ENCODE data around the gene KDM1B. TPM values are rescaled to one million over a fixed set of nuclear protein-coding genes. Genes with fewer than 3 reads are reported as not detected.

Gene KDM1B
- total and polyA plus RNA-seq, 9 of the 15 experiments (the other 6 are each of a cell fraction or from before 2014, with no cell fraction given): 1.4 to 58.9 (median 36.3) TPM

GRCh38 chr6:18259675-18260447 is 104.6 kb downstream of the KDM1B start:
- BruUV-seq (replicated peaks): no TSS peak
- intact Hi-C loops (cut with micrococcal nuclease) (loop anchor here (5.0 kb wide), 2 partner anchors 103 to 553 kb away; partner anchors contain the start of genes KDM1B, NUP153 and TPMT), in situ Hi-C loops (cut with MboI) (no loop called here)
- H3K9me3 ChIP-seq (replicated peaks; ENCODE audit: control insufficient read depth, insufficient read depth, low read depth, low read length): no peaks in the 10 kb centered on the region
- H3K27ac ChIP-seq (ENCODE audit: extremely low read depth, low read depth, low read length): no peak overlapping the region
- no peak for DNase-seq (ENCODE audit: extremely low read depth in 1 of 4, low spot score in 3 of 4)
- ChIA-PET CTCF (ENCODE audit: low intra/inter-chr PET ratio) (no interaction called here), POLR2A (interaction anchor here (0.8 to 1.2 kb wide), 2 partner anchors 11 to 13 kb away, joined by 4 to 7 read pairs; no protein-coding TSS in a partner anchor)
- WGBS (ENCODE audit: insufficient coverage, low coverage, missing lambda C conversion rate): 85% methylated on average over 4 of the region's 4 CpGs
- FAIRE-seq: no peak
- H3K27me3 ChIP-seq (ENCODE audit: control insufficient read depth in 2 of 2, insufficient read depth in 2 of 2, low read length in 2 of 2): no peaks in the 10 kb centered on the region
- no peak for ATAC-seq
- no peak overlapping the region for H3K9ac ChIP-seq (ENCODE audit: insufficient read depth in 1 of 2, low read depth in 2 of 2, low read length in 2 of 2)
- no peak overlapping the region for H2AFZ ChIP-seq (ENCODE audit: low read depth, low read length)
- H3K79me2 ChIP-seq (ENCODE audit: control insufficient read depth, insufficient read depth, low read length): peaks cover 93% of the 10 kb centered on the region
- no peak overlapping the region for H3K4me3 ChIP-seq
- H3K36me3 ChIP-seq (ENCODE audit: control insufficient read depth, insufficient read depth, low read length): peaks cover 78% of the 10 kb centered on the region
- no peak overlapping the region for H3K4me2 ChIP-seq (ENCODE audit: insufficient read depth, low read length)
- peaks cover 36% of the 10 kb centered on the region for H4K20me1 ChIP-seq (replicated peaks; ENCODE audit: control insufficient read depth, insufficient read depth, low read length)
- peaks cover 13 to 14% of the 10 kb centered on the region in 2 experiments for H3K4me1 ChIP-seq (replicated peaks in 1 of 2; ENCODE audit: control insufficient read depth in 2 of 2, insufficient read depth in 2 of 2, low read length in 2 of 2)
- no peaks in the 10 kb centered on the region for H3K9me1 ChIP-seq (ENCODE audit: control insufficient read depth, insufficient read depth, low read length)
- TF ChIP-seq FOSL1 (tag; conservative IDR thresholded peaks at IDR 0.05) (peak; percentile 45), ZFP30 (CRISPR knock-in tag; IDR thresholded peaks at IDR 0.05; ENCODE audit: borderline replicate concordance) (no peak), RBM25 (IDR thresholded peaks at IDR 0.05; ENCODE audit: low read depth, low read length, severe bottlenecking) (no peak), SP1 (CRISPR knock-in tag; IDR thresholded peaks at IDR 0.05) (0 out of 2 replicates have a peak, but pooled peaks have one; percentile 32), EP400 (IDR thresholded peaks at IDR 0.05) (0 out of 2 replicates have a peak, but pooled peaks have one; percentile 6), CTBP1 (IDR thresholded peaks at IDR 0.05; ENCODE audit: borderline replicate concordance) (no peak), YBX1 (IDR thresholded peaks at IDR 0.05) (no peak), ZKSCAN1 (IDR thresholded peaks at IDR 0.05; ENCODE audit: low read depth, low read length) (no peak), SLC30A9 (CRISPR knock-in tag; IDR thresholded peaks at IDR 0.05) (no peak), PRMT5 (CRISPR knock-in tag; IDR thresholded peaks at IDR 0.05) (no peak), ZNF778 (CRISPR knock-in tag; IDR thresholded peaks at IDR 0.05) (no peak), BRCA1 (IDR thresholded peaks at IDR 0.05) (no peak), BRCA1 (CRISPR knock-in tag; IDR thresholded peaks at IDR 0.05) (no peak), NFIC (IDR thresholded peaks at IDR 0.05) (no peak), ZNF584 (CRISPR knock-in tag; IDR thresholded peaks at IDR 0.05; ENCODE audit: low read depth) (no peak), BRD4 (IDR thresholded peaks at IDR 0.05) (no peak)
- TF ChIP-seq, protein P1, sequence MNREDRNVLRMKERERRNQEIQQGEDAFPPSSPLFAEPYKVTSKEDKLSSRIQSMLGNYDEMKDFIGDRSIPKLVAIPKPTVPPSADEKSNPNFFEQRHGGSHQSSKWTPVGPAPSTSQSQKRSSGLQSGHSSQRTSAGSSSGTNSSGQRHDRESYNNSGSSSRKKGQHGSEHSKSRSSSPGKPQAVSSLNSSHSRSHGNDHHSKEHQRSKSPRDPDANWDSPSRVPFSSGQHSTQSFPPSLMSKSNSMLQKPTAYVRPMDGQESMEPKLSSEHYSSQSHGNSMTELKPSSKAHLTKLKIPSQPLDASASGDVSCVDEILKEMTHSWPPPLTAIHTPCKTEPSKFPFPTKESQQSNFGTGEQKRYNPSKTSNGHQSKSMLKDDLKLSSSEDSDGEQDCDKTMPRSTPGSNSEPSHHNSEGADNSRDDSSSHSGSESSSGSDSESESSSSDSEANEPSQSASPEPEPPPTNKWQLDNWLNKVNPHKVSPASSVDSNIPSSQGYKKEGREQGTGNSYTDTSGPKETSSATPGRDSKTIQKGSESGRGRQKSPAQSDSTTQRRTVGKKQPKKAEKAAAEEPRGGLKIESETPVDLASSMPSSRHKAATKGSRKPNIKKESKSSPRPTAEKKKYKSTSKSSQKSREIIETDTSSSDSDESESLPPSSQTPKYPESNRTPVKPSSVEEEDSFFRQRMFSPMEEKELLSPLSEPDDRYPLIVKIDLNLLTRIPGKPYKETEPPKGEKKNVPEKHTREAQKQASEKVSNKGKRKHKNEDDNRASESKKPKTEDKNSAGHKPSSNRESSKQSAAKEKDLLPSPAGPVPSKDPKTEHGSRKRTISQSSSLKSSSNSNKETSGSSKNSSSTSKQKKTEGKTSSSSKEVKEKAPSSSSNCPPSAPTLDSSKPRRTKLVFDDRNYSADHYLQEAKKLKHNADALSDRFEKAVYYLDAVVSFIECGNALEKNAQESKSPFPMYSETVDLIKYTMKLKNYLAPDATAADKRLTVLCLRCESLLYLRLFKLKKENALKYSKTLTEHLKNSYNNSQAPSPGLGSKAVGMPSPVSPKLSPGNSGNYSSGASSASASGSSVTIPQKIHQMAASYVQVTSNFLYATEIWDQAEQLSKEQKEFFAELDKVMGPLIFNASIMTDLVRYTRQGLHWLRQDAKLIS (CRISPR knock-in tag; IDR thresholded peaks at IDR 0.05): no peak
- TF ChIP-seq, protein P2, sequence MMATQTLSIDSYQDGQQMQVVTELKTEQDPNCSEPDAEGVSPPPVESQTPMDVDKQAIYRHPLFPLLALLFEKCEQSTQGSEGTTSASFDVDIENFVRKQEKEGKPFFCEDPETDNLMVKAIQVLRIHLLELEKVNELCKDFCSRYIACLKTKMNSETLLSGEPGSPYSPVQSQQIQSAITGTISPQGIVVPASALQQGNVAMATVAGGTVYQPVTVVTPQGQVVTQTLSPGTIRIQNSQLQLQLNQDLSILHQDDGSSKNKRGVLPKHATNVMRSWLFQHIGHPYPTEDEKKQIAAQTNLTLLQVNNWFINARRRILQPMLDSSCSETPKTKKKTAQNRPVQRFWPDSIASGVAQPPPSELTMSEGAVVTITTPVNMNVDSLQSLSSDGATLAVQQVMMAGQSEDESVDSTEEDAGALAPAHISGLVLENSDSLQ (IDR thresholded peaks at IDR 0.05): peak; percentile 33; the same call in 1 of the 2 replicates

All from K562 (cell line).